ENCODE data around the gene WNT5B. TPM values are rescaled to one million over a fixed set of nuclear protein-coding genes. Genes with fewer than 3 reads are reported as not detected.

Gene WNT5B
- total RNA-seq, 4 donors from 2014 or later, result 5.6 to 30.9 (median 12.7) TPM

- no peaks in the 10 kb centered on the region for H3K27me3 ChIP-seq
- no peaks in the 10 kb centered on the region for H3K9me3 ChIP-seq
- intact Hi-C loops (cut with DNase I), result no loop called here
- TF ChIP-seq CTCF (IDR thresholded peaks at IDR 0.05), result no peak
- no peak for TF ChIP-seq POLR2A (IDR thresholded peaks at IDR 0.05)
- H3K4me3 ChIP-seq, result peak overlapping the region; percentile 76 to 94 (median 80)
- H3K27ac ChIP-seq, result peak overlapping the region; percentile 90 to 97 (median 96)
- no peak for DNase-seq
- peaks cover 24 to 69% (median 35%) of the 10 kb centered on the region in 3 donors for H3K4me1 ChIP-seq
- no peaks in the 10 kb centered on the region for H3K36me3 ChIP-seq
- WGBS, 2 donors, result 1% methylated on average over 16 of the region's 56 CpGs; no CpG with 5 or more reads in 1 of the 2 donors
Observed at GRCh38 chr12:1593174-1594005, 35.6 kb upstream of the WNT5B start.

- no peak for DNase-seq
- no peaks in the 10 kb centered on the region for H3K9me3 ChIP-seq
- peaks cover 24 to 64% (median 29%) of the 10 kb centered on the region in 3 donors for H3K4me1 ChIP-seq
- TF ChIP-seq POLR2A (IDR thresholded peaks at IDR 0.05), result peak in 1 of 4 donors; percentile 39
- no peak for TF ChIP-seq CTCF (IDR thresholded peaks at IDR 0.05)
- H3K4me3 ChIP-seq, result peak overlapping the region; percentile 76 to 94 (median 80)
- H3K27me3 ChIP-seq, result no peaks in the 10 kb centered on the region
- 0% methylated on average over 1 of the region's 34 CpGs; no CpG with 5 or more reads in 1 of the 2 donors for WGBS, 2 donors
- no peaks in the 10 kb centered on the region for H3K36me3 ChIP-seq
- peak overlapping the region; percentile 90 to 97 (median 96) for H3K27ac ChIP-seq
- intact Hi-C loops (cut with DNase I), result no loop called here
Observed at GRCh38 chr12:1594006-1594260, 35.1 kb upstream of the WNT5B start.

- Histone ChIP-seq H3K4me1 (peaks cover 24 to 58% (median 28%) of the 10 kb centered on the region in 3 donors), H3K27me3 (no peaks in the 10 kb centered on the region), H3K4me3 (peak within 1 kb of the TSS; percentile 76 to 94 (median 80)), H3K9me3 (no peaks in the 10 kb centered on the region), H3K36me3 (no peaks in the 10 kb centered on the region), H3K27ac (peak within 1 kb of the TSS; percentile 90 to 97 (median 96))
- TF ChIP-seq CTCF (IDR thresholded peaks at IDR 0.05), result peak in 3 of 6 experiments; percentile 8 to 17 (median 14)
- TF ChIP-seq POLR2A (IDR thresholded peaks at IDR 0.05), result peak in 2 of 4 donors; percentile 24 to 47
- intact Hi-C loops (cut with DNase I), result no loop called here
- peak; percentile 60 for DNase-seq
- whole genome bisulfite sequencing, 2 donors, result 0 to 1% methylated on average over 9 to 13 of the region's 115 CpGs
Observed at GRCh38 chr12:1594261-1595025, 34.6 kb upstream of the WNT5B start, which contains the start of gene FBXL14. Gene FBXL14 (minus strand): TSS chr12:1594581. CDS start chr12:1594066, 515 bp downstream.

- H3K9me3 ChIP-seq, result no peaks in the 10 kb centered on the region
Observed at GRCh38 chr12:1595026-1595561, 33.9 kb upstream of the WNT5B start.

More at GRCh38 chr12:1595026-1595561, 33.9 kb upstream of the WNT5B start:
- WGBS, 2 donors, result 9 to 11% methylated on average over 19 of the region's 19 CpGs
- H3K4me1 ChIP-seq, result peaks cover 19 to 52% (median 28%) of the 10 kb centered on the region in 3 donors
- TF ChIP-seq CTCF (IDR thresholded peaks at IDR 0.05), result no peak
- TF ChIP-seq POLR2A (IDR thresholded peaks at IDR 0.05), result no peak
- intact Hi-C loops (cut with DNase I), result no loop called here
- no peaks in the 10 kb centered on the region for H3K27me3 ChIP-seq
- H3K27ac ChIP-seq, result peak overlapping the region; percentile 90 to 97 (median 96)
- no peaks in the 10 kb centered on the region for H3K36me3 ChIP-seq
- peak overlapping the region; percentile 76 to 94 (median 80) for H3K4me3 ChIP-seq
- no peak for DNase-seq

Measured in esophagus squamous epithelium (tissue), 5 donors.